OCI-M2 (cell line): ENCODE data around the gene SLC9A4.

Source experiments
- DNase-seq: peaks from one replicate; lab custom pipeline; 2025; ENCODE audit not compliant: unreplicated experiment; lab: John Stamatoyannopoulos, UW

SLC9A4 gene

GRCh38 chr2:102473020-102473419, at the start of gene SLC9A4:
SLC9A4 (plus strand) TSS chr2:102473226; CDS start chr2:102473760, 534 bp downstream.
- DNase-seq = no peak

- DNase-seq = no peak
These were observed 49.7 kb upstream of the SLC9A4 start for GRCh38 chr2:102423368-102423767.

- no peak for DNase-seq
These were observed 48.3 kb upstream of the SLC9A4 start for GRCh38 chr2:102424754-102425153.

GRCh38 chr2:102425441-102426132, 47.4 kb upstream of the SLC9A4 start:
- no peak for DNase-seq

- no peak for DNase-seq
These were observed 45.8 kb upstream of the SLC9A4 start for GRCh38 chr2:102427249-102427648.

- DNase-seq = no peak
These were observed 44.5 kb upstream of the SLC9A4 start for GRCh38 chr2:102428573-102428972.

- no peak for DNase-seq
These were observed 40.6 kb upstream of the SLC9A4 start for GRCh38 chr2:102432386-102432785.

GRCh38 chr2:102433973-102434654, 38.9 kb upstream of the SLC9A4 start:
- no peak for DNase-seq

- DNase-seq = no peak
These were observed 38.2 kb upstream of the SLC9A4 start for GRCh38 chr2:102434655-102435381.

- no peak for DNase-seq
These were observed 37.3 kb upstream of the SLC9A4 start for GRCh38 chr2:102435741-102436140.

- DNase-seq = no peak
These were observed 36.7 kb upstream of the SLC9A4 start for GRCh38 chr2:102436323-102436722.

- DNase-seq = no peak
These were observed 35.9 kb upstream of the SLC9A4 start for GRCh38 chr2:102437122-102437521.

GRCh38 chr2:102438111-102438510, 34.9 kb upstream of the SLC9A4 start:
- no peak for DNase-seq

- DNase-seq = no peak
These were observed 34.4 kb upstream of the SLC9A4 start for GRCh38 chr2:102438578-102438977.

- no peak for DNase-seq
These were observed 33.8 kb upstream of the SLC9A4 start for GRCh38 chr2:102439065-102439695.

GRCh38 chr2:102442967-102443828, 29.8 kb upstream of the SLC9A4 start:
- no peak for DNase-seq

- no peak for DNase-seq
These were observed 28.8 kb upstream of the SLC9A4 start for GRCh38 chr2:102444233-102444632.

- DNase-seq = no peak
These were observed 26.1 kb upstream of the SLC9A4 start for GRCh38 chr2:102446936-102447335.

- no peak for DNase-seq
These were observed 23.6 kb upstream of the SLC9A4 start for GRCh38 chr2:102449370-102449974.

GRCh38 chr2:102451968-102452367, 21.1 kb upstream of the SLC9A4 start:
- no peak for DNase-seq
